ENCODE measurements around the gene TMEM181. TPM values are rescaled to one million over a fixed set of nuclear protein-coding genes. Genes with fewer than 3 reads are reported as not detected.

Gene TMEM181
- polyA plus RNA-seq, 1 of the 3 experiments (the other 2 are of a cell fraction): 19.5 TPM

DNA sequence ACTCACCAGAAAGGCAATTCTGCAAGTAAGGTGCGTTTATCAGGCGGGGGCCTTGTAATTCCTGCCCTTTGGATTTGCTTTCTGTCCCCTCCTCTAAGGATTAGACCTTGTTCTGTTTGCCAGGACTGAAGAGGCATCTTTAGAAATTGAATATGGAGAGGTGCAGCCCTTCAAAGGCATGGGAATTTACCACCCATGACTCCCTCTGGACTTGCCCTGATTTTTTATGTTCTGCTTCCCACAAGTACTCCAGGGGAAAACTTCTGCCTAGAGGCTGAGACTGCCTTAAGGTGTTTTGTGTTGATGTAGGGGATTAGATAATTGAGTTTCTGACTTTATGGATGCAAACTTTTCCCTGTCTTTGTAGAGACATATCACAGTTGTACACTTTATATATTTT, 120.1 kb downstream of the TMEM181 start:
- H3K79me2 ChIP-seq (ENCODE audit: insufficient read depth): no peaks in the 10 kb centered on the region
- H3K27ac ChIP-seq (ENCODE audit: low read depth in 2 of 2, low read length in 1 of 2): no peak overlapping the region
- CTCF ChIA-PET: interaction anchor here (3.0 kb wide), 1 partner anchor 11 kb away, joined by 19 read pairs; no protein-coding TSS in a partner anchor
- POLR2A ChIA-PET: no interaction called here
- no peaks in the 10 kb centered on the region for H3K9me3 ChIP-seq
- WGBS (ENCODE audit: low lambda C conversion rate): 100% methylated on average over 2 of the region's 2 CpGs
- no peaks in the 10 kb centered on the region for H3F3A ChIP-seq (replicated peaks; ENCODE audit: insufficient read depth)
- H3K9ac ChIP-seq: no peak overlapping the region
- H4K20me1 ChIP-seq (ENCODE audit: insufficient read depth): no peaks in the 10 kb centered on the region
- no peaks in the 10 kb centered on the region for H3K9me2 ChIP-seq
- H3K4me2 ChIP-seq: no peak overlapping the region
- TF ChIP-seq, protein P1, sequence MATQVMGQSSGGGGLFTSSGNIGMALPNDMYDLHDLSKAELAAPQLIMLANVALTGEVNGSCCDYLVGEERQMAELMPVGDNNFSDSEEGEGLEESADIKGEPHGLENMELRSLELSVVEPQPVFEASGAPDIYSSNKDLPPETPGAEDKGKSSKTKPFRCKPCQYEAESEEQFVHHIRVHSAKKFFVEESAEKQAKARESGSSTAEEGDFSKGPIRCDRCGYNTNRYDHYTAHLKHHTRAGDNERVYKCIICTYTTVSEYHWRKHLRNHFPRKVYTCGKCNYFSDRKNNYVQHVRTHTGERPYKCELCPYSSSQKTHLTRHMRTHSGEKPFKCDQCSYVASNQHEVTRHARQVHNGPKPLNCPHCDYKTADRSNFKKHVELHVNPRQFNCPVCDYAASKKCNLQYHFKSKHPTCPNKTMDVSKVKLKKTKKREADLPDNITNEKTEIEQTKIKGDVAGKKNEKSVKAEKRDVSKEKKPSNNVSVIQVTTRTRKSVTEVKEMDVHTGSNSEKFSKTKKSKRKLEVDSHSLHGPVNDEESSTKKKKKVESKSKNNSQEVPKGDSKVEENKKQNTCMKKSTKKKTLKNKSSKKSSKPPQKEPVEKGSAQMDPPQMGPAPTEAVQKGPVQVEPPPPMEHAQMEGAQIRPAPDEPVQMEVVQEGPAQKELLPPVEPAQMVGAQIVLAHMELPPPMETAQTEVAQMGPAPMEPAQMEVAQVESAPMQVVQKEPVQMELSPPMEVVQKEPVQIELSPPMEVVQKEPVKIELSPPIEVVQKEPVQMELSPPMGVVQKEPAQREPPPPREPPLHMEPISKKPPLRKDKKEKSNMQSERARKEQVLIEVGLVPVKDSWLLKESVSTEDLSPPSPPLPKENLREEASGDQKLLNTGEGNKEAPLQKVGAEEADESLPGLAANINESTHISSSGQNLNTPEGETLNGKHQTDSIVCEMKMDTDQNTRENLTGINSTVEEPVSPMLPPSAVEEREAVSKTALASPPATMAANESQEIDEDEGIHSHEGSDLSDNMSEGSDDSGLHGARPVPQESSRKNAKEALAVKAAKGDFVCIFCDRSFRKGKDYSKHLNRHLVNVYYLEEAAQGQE (IDR thresholded peaks at IDR 0.05; ENCODE audit: low read depth, low read length): no peak
- TF ChIP-seq GATA2 (CRISPR knock-in tag; IDR thresholded peaks at IDR 0.05): no peak
- TF ChIP-seq, protein P2, sequence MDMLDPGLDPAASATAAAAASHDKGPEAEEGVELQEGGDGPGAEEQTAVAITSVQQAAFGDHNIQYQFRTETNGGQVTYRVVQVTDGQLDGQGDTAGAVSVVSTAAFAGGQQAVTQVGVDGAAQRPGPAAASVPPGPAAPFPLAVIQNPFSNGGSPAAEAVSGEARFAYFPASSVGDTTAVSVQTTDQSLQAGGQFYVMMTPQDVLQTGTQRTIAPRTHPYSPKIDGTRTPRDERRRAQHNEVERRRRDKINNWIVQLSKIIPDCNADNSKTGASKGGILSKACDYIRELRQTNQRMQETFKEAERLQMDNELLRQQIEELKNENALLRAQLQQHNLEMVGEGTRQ (IDR thresholded peaks at IDR 0.05; ENCODE audit: borderline replicate concordance, low read depth, low read length): no peak
- TF ChIP-seq RFX5 (IDR thresholded peaks at IDR 0.05; ENCODE audit: low read length): no peak
- TF ChIP-seq TAF1 (IDR thresholded peaks at IDR 0.05; ENCODE audit: borderline replicate concordance, low read depth, low read length): no peak
- TF ChIP-seq, protein P3, sequence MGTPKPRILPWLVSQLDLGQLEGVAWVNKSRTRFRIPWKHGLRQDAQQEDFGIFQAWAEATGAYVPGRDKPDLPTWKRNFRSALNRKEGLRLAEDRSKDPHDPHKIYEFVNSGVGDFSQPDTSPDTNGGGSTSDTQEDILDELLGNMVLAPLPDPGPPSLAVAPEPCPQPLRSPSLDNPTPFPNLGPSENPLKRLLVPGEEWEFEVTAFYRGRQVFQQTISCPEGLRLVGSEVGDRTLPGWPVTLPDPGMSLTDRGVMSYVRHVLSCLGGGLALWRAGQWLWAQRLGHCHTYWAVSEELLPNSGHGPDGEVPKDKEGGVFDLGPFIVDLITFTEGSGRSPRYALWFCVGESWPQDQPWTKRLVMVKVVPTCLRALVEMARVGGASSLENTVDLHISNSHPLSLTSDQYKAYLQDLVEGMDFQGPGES (IDR thresholded peaks at IDR 0.05; ENCODE audit: low read depth, low read length): no peak
- no peak for TF ChIP-seq POLR2AphosphoS5 (IDR thresholded peaks at IDR 0.05; ENCODE audit: low read depth, low read length)
- TF ChIP-seq FOXM1 (IDR thresholded peaks at IDR 0.05; ENCODE audit: low read depth): no peak
- TF ChIP-seq, protein P4, sequence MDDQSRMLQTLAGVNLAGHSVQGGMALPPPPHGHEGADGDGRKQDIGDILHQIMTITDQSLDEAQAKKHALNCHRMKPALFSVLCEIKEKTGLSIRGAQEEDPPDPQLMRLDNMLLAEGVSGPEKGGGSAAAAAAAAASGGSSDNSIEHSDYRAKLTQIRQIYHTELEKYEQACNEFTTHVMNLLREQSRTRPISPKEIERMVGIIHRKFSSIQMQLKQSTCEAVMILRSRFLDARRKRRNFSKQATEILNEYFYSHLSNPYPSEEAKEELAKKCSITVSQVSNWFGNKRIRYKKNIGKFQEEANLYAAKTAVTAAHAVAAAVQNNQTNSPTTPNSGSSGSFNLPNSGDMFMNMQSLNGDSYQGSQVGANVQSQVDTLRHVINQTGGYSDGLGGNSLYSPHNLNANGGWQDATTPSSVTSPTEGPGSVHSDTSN (IDR thresholded peaks at IDR 0.05): no peak
- no peak for TF ChIP-seq MXI1 (IDR thresholded peaks at IDR 0.05; ENCODE audit: low read depth, low read length)
- no peak for TF ChIP-seq JUND (IDR thresholded peaks at IDR 0.05)
- TF ChIP-seq USF1 (IDR thresholded peaks at IDR 0.05; ENCODE audit: borderline replicate concordance, low read depth): no peak
- no peak for TF ChIP-seq EP300 (IDR thresholded peaks at IDR 0.05; ENCODE audit: borderline replicate concordance in 1 of 2, low read depth in 1 of 2, low read length in 1 of 2)
- no peak overlapping the region for H3K4me3 ChIP-seq (ENCODE audit: low read depth in 2 of 2, low read length in 1 of 2)
- no peaks in the 10 kb centered on the region for H3K4me1 ChIP-seq (ENCODE audit: control insufficient read depth in 1 of 2, insufficient read depth in 2 of 2, low read depth in 1 of 2, low read length in 1 of 2)
- DNase-seq: no peak
- no peaks in the 10 kb centered on the region for H3K27me3 ChIP-seq (ENCODE audit: insufficient read depth)
- no peaks in the 10 kb centered on the region for H3K36me3 ChIP-seq (replicated peaks in 1 of 2; ENCODE audit: control insufficient read depth in 1 of 2, insufficient read depth in 2 of 2, low read length in 1 of 2)
- no peak overlapping the region for H2AFZ ChIP-seq (ENCODE audit: low read depth)
